ENCODE data around the gene TRPC4AP. TPM values are rescaled to one million over a fixed set of nuclear protein-coding genes. Genes with fewer than 3 reads are reported as not detected.

Gene TRPC4AP
- total and polyA plus RNA-seq, 12 donors: 26.2 to 46.4 (median 38.0) TPM

Small RNA genes lying within 50 kb of the gene (microRNA-seq; reads per million reads assigned to microRNA genes)
- gene MIR499A: 0 reads per million in 2 donors
- 0 reads per million in 2 donors for gene MIR499B

Other genes starting within 250 kb of the TRPC4AP start
- gene GGT7, start 220.0 kb downstream of the TRPC4AP start, total RNA-seq: 10 to 100 TPM in 9 of 10 donors, 1 to 10 TPM in 1; 8.0 to 27.7 (median 14.9) TPM
- 10 to 100 TPM; 14.6 to 45.4 TPM for gene GGT7, start 220.0 kb downstream of the TRPC4AP start, polyA plus RNA-seq
- gene ACSS2, start 216.2 kb downstream of the TRPC4AP start, total RNA-seq: 100 to 1,000 TPM in 6 of 10 donors, 10 to 100 TPM in 4; 90.2 to 125 (median 104) TPM
- 100 to 1,000 TPM in 1 of 2 donors, 10 to 100 TPM in 1; 65.4 to 213 TPM for gene ACSS2, start 216.2 kb downstream of the TRPC4AP start, polyA plus RNA-seq
- gene GSS, start 137.0 kb downstream of the TRPC4AP start, total RNA-seq: 10 to 100 TPM; 20.0 to 33.2 (median 24.7) TPM
- gene GSS, start 137.0 kb downstream of the TRPC4AP start, polyA plus RNA-seq: 10 to 100 TPM; 30.6 to 60.4 TPM
- 100 to 1,000 TPM; 117 to 318 (median 182) TPM for gene MYH7B, start 136.9 kb downstream of the TRPC4AP start, total RNA-seq
- gene MYH7B, start 136.9 kb downstream of the TRPC4AP start, polyA plus RNA-seq: 100 to 1,000 TPM in 1 of 2 donors, 10 to 100 TPM in 1; 22.1 to 962 TPM
- gene EDEM2, start 54.5 kb upstream of the TRPC4AP start, total RNA-seq: 10 to 100 TPM in 8 of 10 donors, 1 to 10 TPM in 2; 7.2 to 26.1 (median 11.0) TPM
- 10 to 100 TPM in 1 of 2 donors, 1 to 10 TPM in 1; 6.4 to 24.0 TPM for gene EDEM2, start 54.5 kb upstream of the TRPC4AP start, polyA plus RNA-seq
- gene PROCR, start 79.3 kb upstream of the TRPC4AP start, total RNA-seq: 10 to 100 TPM in 3 of 10 donors, 1 to 10 TPM in 7; 3.0 to 21.1 (median 6.8) TPM
- 10 to 100 TPM; 20.5 to 26.7 TPM for gene PROCR, start 79.3 kb upstream of the TRPC4AP start, polyA plus RNA-seq
- 1 to 10 TPM in 1 of 10 donors, under 1 TPM in 8, not detected in 1; 0.09 to 1.2 (median 0.35) TPM for gene MMP24, start 133.9 kb upstream of the TRPC4AP start, total RNA-seq
- gene MMP24, start 133.9 kb upstream of the TRPC4AP start, polyA plus RNA-seq: under 1 TPM; 0.09 to 0.22 TPM
- 10 to 100 TPM; 36.8 to 62.4 (median 46.1) TPM for gene MMP24OS, start 185.3 kb upstream of the TRPC4AP start, total RNA-seq
- gene MMP24OS, start 185.3 kb upstream of the TRPC4AP start, polyA plus RNA-seq: 10 to 100 TPM; 14.4 to 64.1 TPM
- gene EIF6, start 192.0 kb upstream of the TRPC4AP start, total RNA-seq: 10 to 100 TPM; 28.2 to 57.5 (median 39.0) TPM
- gene EIF6, start 192.0 kb upstream of the TRPC4AP start, polyA plus RNA-seq: 100 to 1,000 TPM in 1 of 2 donors, 10 to 100 TPM in 1; 33.4 to 155 TPM
- not detected for gene FAM83C, start 199.6 kb upstream of the TRPC4AP start, total RNA-seq
- under 1 TPM in 1 of 2 donors, not detected in 1; 0.03 TPM for gene FAM83C, start 199.6 kb upstream of the TRPC4AP start, polyA plus RNA-seq